H9 (cell line): Measurements from ENCODE around the gene ATP5IF1. TPM values are rescaled to one million over a fixed set of nuclear protein-coding genes. Genes with fewer than 3 reads are reported as not detected.

Source experiments
- DNase-seq: peaks from one replicate; pipeline ENCODE4 v3.0.0-alpha.2; 2017
- H2AFZ ChIP-seq: one replicate; pipeline ENCODE4 v1.6.1; 2013; ENCODE audit warnings: mild to moderate bottlenecking, low read length, control low read depth, moderate library complexity
- H2AK5ac ChIP-seq: 2 replicates; pipeline ENCODE4 v1.6.1; 2013; ENCODE audit warnings: low read length, control low read depth, mixed read lengths; ENCODE audit not compliant: insufficient read length
- H2BK120ac ChIP-seq: one replicate; pipeline ENCODE4 v1.6.1; 2013; ENCODE audit warnings: low read depth, mild to moderate bottlenecking, low read length, control low read depth, inconsistent platforms; ENCODE audit not compliant: poor library complexity, severe bottlenecking
- H2BK12ac ChIP-seq: 2 replicates; pipeline ENCODE4 v1.6.1; 2013; ENCODE audit warnings: low read length, control low read depth, mixed read lengths, low read depth; ENCODE audit not compliant: insufficient read length
- H2BK15ac ChIP-seq: 2 replicates; pipeline ENCODE4 v1.6.1; 2013; ENCODE audit warnings: low read depth, low read length, control low read depth
- H2BK20ac ChIP-seq: one replicate; pipeline ENCODE4 v1.6.1; 2013; ENCODE audit warnings: low read depth, mild to moderate bottlenecking, low read length, control low read depth, inconsistent platforms; ENCODE audit not compliant: poor library complexity, severe bottlenecking
- H2BK5ac ChIP-seq: 2 replicates; pipeline ENCODE4 v1.6.1; 2013; ENCODE audit warnings: low read length, control low read depth, mixed read lengths; ENCODE audit not compliant: insufficient read length
- H3K14ac ChIP-seq: 2 replicates; pipeline ENCODE4 v1.6.1; 2013; ENCODE audit warnings: low read length, control low read depth; ENCODE audit not compliant: insufficient read depth
- H3K18ac ChIP-seq: 2 replicates; pipeline ENCODE4 v1.6.1; 2013; ENCODE audit warnings: low read depth, mild to moderate bottlenecking, mixed read lengths, low read length, control low read depth; ENCODE audit not compliant: insufficient read length
- H3K23ac ChIP-seq: 2 replicates; pipeline ENCODE4 v1.6.1; 2013; ENCODE audit warnings: low read length, control low read depth, mixed read lengths, low read depth; ENCODE audit not compliant: insufficient read length
- H3K23me2 ChIP-seq: 2 replicates; pipeline ENCODE4 v1.6.1; 2013; ENCODE audit warnings: low read depth, mild to moderate bottlenecking, mixed read lengths, low read length, control low read depth; ENCODE audit not compliant: insufficient read length, poor library complexity, severe bottlenecking
- H3K27ac ChIP-seq: 2 replicates; pipeline ENCODE4 v1.5.1; 2013; ENCODE audit warnings: low read length, control low read depth, mixed read lengths, low read depth; ENCODE audit not compliant: insufficient read length
- H3K27me3 ChIP-seq: 2 replicates; pipeline ENCODE4 v1.6.1; 2013; ENCODE audit warnings: low read length, control low read depth, inconsistent platforms; ENCODE audit not compliant: insufficient read depth
- H3K4ac ChIP-seq: 2 replicates; pipeline ENCODE4 v1.6.1; 2013; ENCODE audit warnings: low read depth, mild to moderate bottlenecking, control low read depth, inconsistent platforms, low read length, moderate library complexity
- H3K4me1 ChIP-seq: 2 replicates; pipeline ENCODE4 v1.6.1; 2013; ENCODE audit warnings: low read length, control low read depth, inconsistent platforms; ENCODE audit not compliant: insufficient read depth
- H3K4me2 ChIP-seq: 2 replicates; pipeline ENCODE4 v1.6.1; 2013; ENCODE audit warnings: low read length, control low read depth, mixed read lengths; ENCODE audit not compliant: insufficient read length, insufficient read depth
- H3K56ac ChIP-seq: 2 replicates; pipeline ENCODE4 v1.6.1; 2013; ENCODE audit warnings: low read depth, mild to moderate bottlenecking, mixed read lengths, low read length, control low read depth; ENCODE audit not compliant: insufficient read length
- H3K79me1 ChIP-seq: 2 replicates; pipeline ENCODE4 v1.6.1; 2013; ENCODE audit warnings: low read depth, mild to moderate bottlenecking, moderate library complexity, low read length, control low read depth, inconsistent platforms; ENCODE audit not compliant: insufficient read depth, poor library complexity, severe bottlenecking
- H3K79me2 ChIP-seq: 2 replicates; pipeline ENCODE4 v1.6.1; 2013; ENCODE audit warnings: low read length, control low read depth, inconsistent platforms; ENCODE audit not compliant: insufficient read depth
- H3K9ac ChIP-seq: 2 replicates; pipeline ENCODE4 v1.6.1; 2013; ENCODE audit warnings: low read length, control low read depth, mixed read lengths; ENCODE audit not compliant: insufficient read length; ENCODE audit errors: extremely low read depth
- H3K9me3 ChIP-seq: one replicate; pipeline ENCODE4 v1.6.1; 2013; ENCODE audit warnings: low read depth, low read length, inconsistent platforms; ENCODE audit not compliant: control insufficient read depth
- H3T11ph ChIP-seq: one replicate; pipeline ENCODE4 v1.6.1; 2013; ENCODE audit warnings: mild to moderate bottlenecking, low read length, control low read depth, inconsistent platforms
- H4K20me1 ChIP-seq: one replicate; pipeline ENCODE4 v1.6.1; 2013; ENCODE audit not compliant: control insufficient read depth, insufficient read length, insufficient read depth
- H4K5ac ChIP-seq: 2 replicates; pipeline ENCODE4 v1.6.1; 2013; ENCODE audit warnings: low read depth, mild to moderate bottlenecking, mixed read lengths, low read length, control low read depth; ENCODE audit not compliant: insufficient read length
- H4K8ac ChIP-seq: replicated peaks from 2 replicates; pipeline ENCODE4 v1.6.1; 2013; ENCODE audit warnings: low read length, control low read depth, mixed read lengths, low read depth; ENCODE audit not compliant: insufficient read length
- H4K91ac ChIP-seq: 2 replicates; pipeline ENCODE4 v1.6.1; 2013; ENCODE audit warnings: low read depth, mild to moderate bottlenecking, moderate library complexity, mixed read lengths, low read length, control low read depth; ENCODE audit not compliant: insufficient read length
- H3K27ac Mint-ChIP-seq, 3 experiments: 2 replicates in 2 of 3; 3 replicates in 1 of 3; pipeline ENCODE4 v1.8.0; 2020 to 2021; ENCODE audit warnings: mixed read lengths in 3 of 3, mild to moderate bottlenecking in 1 of 3, moderate library complexity in 1 of 3
- H3K27me3 Mint-ChIP-seq: 2 replicates; pipeline ENCODE4 v1.8.0; 2021; ENCODE audit warnings: low read depth, mild to moderate bottlenecking, moderate library complexity, mixed read lengths
- H3K36me3 Mint-ChIP-seq, 3 experiments: 2 replicates in 2 of 3; 3 replicates in 1 of 3; pipeline ENCODE4 v1.8.0; 2020 to 2021; ENCODE audit warnings: low read depth in 3 of 3, mixed read lengths in 3 of 3; ENCODE audit not compliant: insufficient read depth in 1 of 3
- H3K4me1 Mint-ChIP-seq, 2 experiments: 2 replicates each; pipeline ENCODE4 v1.8.0; 2020; ENCODE audit warnings: mixed read lengths in 2 of 2
- H3K4me3 Mint-ChIP-seq, 2 experiments: 2 replicates in 1 of 2; 3 replicates in 1 of 2; pipeline ENCODE4 v1.8.0; 2020 to 2021; ENCODE audit warnings: mild to moderate bottlenecking in 2 of 2, mixed read lengths in 2 of 2, moderate library complexity in 1 of 2
- H3K9me3 Mint-ChIP-seq, 2 experiments: 2 replicates in 1 of 2; 3 replicates in 1 of 2; pipeline ENCODE4 v1.8.0; 2020; ENCODE audit warnings: mild to moderate bottlenecking in 2 of 2, mixed read lengths in 2 of 2, moderate library complexity in 1 of 2
- WGBS: extraction: QIAGEN DNeasy Blood & Tissue Kit; methylation state at CpG from one replicate; pipeline ENCODE4 v1.1.7; 2013; ENCODE audit warnings: missing lambda C conversion rate, low lambda C conversion rate, mixed read lengths; ENCODE audit not compliant: insufficient read length; ENCODE audit errors: extremely low coverage; 5-methylcytosine and 5-hydroxymethylcytosine counted together
- total RNA-seq: library from RNA; stranded (reverse); gene quantifications from 2 replicates; pipeline ENCODE4 v1.2.1, GENCODE V29; 2021
- TF ChIP-seq, protein P1 (sequence below): fragments of 200-600 bp; sonication (generic); conservative IDR thresholded peaks from 3 replicates; pipeline ENCODE4 v1.8.0; 2021; ENCODE audit warnings: antibody characterized with exemption, mild to moderate bottlenecking

ATP5IF1 gene
- total RNA-seq, 1 experiment from 2014 or later = 257 TPM

DNA sequence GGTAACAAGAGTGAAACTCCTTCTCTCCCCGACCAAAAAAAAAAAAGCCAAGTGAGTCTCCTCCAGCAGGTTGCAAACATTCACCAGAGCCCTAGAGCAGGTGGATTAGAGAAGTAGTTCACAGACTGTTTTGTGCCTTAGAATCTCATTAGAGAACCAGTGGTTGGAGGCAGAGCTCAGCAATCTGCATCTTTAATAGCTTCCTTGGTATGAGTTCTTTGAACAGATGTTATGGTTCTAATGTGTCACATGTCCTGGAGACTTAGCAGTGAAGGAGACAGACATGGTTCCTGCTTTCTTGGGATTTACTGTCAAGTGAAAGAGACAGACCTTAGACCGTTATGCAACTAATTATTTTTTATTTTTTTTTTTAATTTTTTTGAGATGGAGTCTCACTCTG lies 50.2 kb downstream of the ATP5IF1 start:
- H2BK15ac ChIP-seq = no peak overlapping the region
- Mint-ChIP-seq H3K4me3 (no peak overlapping the region), H3K27ac (no peak overlapping the region), H3K4me1 (peaks cover 22 to 23% of the 10 kb centered on the region in 2 experiments), H3K27me3 (no peaks in the 10 kb centered on the region), H3K9me3 (no peaks in the 10 kb centered on the region), H3K36me3 (peaks cover under 1 to 19% (median 5%) of the 10 kb centered on the region in 3 experiments; a peak in 5 of 7 replicates)
- no peak overlapping the region for H2AFZ ChIP-seq
- H2BK12ac ChIP-seq = no peak overlapping the region
- H4K8ac ChIP-seq = no peak overlapping the region
- TF ChIP-seq, protein P1, sequence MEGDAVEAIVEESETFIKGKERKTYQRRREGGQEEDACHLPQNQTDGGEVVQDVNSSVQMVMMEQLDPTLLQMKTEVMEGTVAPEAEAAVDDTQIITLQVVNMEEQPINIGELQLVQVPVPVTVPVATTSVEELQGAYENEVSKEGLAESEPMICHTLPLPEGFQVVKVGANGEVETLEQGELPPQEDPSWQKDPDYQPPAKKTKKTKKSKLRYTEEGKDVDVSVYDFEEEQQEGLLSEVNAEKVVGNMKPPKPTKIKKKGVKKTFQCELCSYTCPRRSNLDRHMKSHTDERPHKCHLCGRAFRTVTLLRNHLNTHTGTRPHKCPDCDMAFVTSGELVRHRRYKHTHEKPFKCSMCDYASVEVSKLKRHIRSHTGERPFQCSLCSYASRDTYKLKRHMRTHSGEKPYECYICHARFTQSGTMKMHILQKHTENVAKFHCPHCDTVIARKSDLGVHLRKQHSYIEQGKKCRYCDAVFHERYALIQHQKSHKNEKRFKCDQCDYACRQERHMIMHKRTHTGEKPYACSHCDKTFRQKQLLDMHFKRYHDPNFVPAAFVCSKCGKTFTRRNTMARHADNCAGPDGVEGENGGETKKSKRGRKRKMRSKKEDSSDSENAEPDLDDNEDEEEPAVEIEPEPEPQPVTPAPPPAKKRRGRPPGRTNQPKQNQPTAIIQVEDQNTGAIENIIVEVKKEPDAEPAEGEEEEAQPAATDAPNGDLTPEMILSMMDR = no peak
- no peak for DNase-seq
- H3K79me1 ChIP-seq = no peaks in the 10 kb centered on the region
- no peak overlapping the region for H3K56ac ChIP-seq
- no peak overlapping the region for H2BK120ac ChIP-seq
- no peak overlapping the region for H3T11ph ChIP-seq
- H3K14ac ChIP-seq = no peak overlapping the region
- H3K4me2 ChIP-seq = no peak overlapping the region
- no peaks in the 10 kb centered on the region for H4K20me1 ChIP-seq
- H4K5ac ChIP-seq = no peak overlapping the region
- no CpG with 5 or more reads among the region's 2 CpGs for WGBS
- H2BK5ac ChIP-seq = no peak overlapping the region
- H3K23ac ChIP-seq = no peak overlapping the region
- no peak overlapping the region for H4K91ac ChIP-seq
- H3K9me3 ChIP-seq = no peaks in the 10 kb centered on the region
- no peaks in the 10 kb centered on the region for H3K27me3 ChIP-seq
- H3K27ac ChIP-seq = no peak overlapping the region
- H3K9ac ChIP-seq = no peak overlapping the region
- no peaks in the 10 kb centered on the region for H3K23me2 ChIP-seq
- no peak overlapping the region for H2AK5ac ChIP-seq
- no peaks in the 10 kb centered on the region for H3K79me2 ChIP-seq
- H2BK20ac ChIP-seq = no peak overlapping the region
- no peaks in the 10 kb centered on the region for H3K4me1 ChIP-seq
- H3K18ac ChIP-seq = no peak overlapping the region
- H3K4ac ChIP-seq = no peak overlapping the region

Other genes with a start within 250 kb of the ATP5IF1 start
- 30.0 and 32.7 TPM in 2 replicates for gene EYA3, start 147.5 kb upstream of the ATP5IF1 start, total RNA-seq
- 1.8 and 1.9 TPM in 2 replicates for gene PTAFR, start 59.4 kb upstream of the ATP5IF1 start, total RNA-seq
- gene DNAJC8, start 3.1 kb upstream of the ATP5IF1 start, total RNA-seq = 126 and 132 TPM in 2 replicates
- 24.6 and 24.7 TPM in 2 replicates for gene SESN2, start 23.4 kb downstream of the ATP5IF1 start, total RNA-seq
- 13.0 and 13.3 TPM in 2 replicates for gene MED18, start 92.9 kb downstream of the ATP5IF1 start, total RNA-seq
- gene PHACTR4, start 133.6 kb downstream of the ATP5IF1 start, total RNA-seq = 53.8 and 54.0 TPM in 2 replicates